HepG2 (cell line): ENCODE data around the gene NME4. TPM values are rescaled to one million over a fixed set of nuclear protein-coding genes. Genes with fewer than 3 reads are reported as not detected.

Experiments
- ETV6 ChIP-seq: sonication (generic); formaldehyde crosslinking; conservative IDR thresholded peaks from 2 replicates; pipeline ENCODE4 v1.4.0; 2020; ENCODE audit warnings: missing genetic modification reagents
- KAT8 ChIP-seq: IDR thresholded peaks from 2 replicates; pipeline ENCODE4 v1.6.1; 2016; ENCODE audit warnings: missing genetic modification reagents, missing compliant biosample characterization
- MAZ ChIP-seq, 2 experiments: sonication (generic) in 1 of 2; formaldehyde crosslinking in 1 of 2; IDR thresholded peaks; 2 replicates each; pipeline versions ENCODE4 v1.5.0 to v1.6.1; 2012 to 2020; ENCODE audit warnings: low read depth in 2 of 2, mild to moderate bottlenecking in 2 of 2, borderline replicate concordance in 1 of 2, improper control_type of control experiment in 1 of 2, low read length in 1 of 2, missing genetic modification reagents in 1 of 2, moderate library complexity in 1 of 2
- ZFP36 ChIP-seq: fragments of 150-350 bp; IDR thresholded peaks from 2 replicates; pipeline ENCODE4 v1.6.1; 2018; ENCODE audit warnings: borderline replicate concordance, low read length, low read depth; ENCODE audit not compliant: partially characterized antibody
- ZNF546 ChIP-seq: sonication (generic); formaldehyde crosslinking; conservative IDR thresholded peaks from 2 replicates; pipeline ENCODE4 v1.8.1; 2023; ENCODE audit warnings: mild to moderate bottlenecking, missing genetic modification reagents
- ZNF724P ChIP-seq: sonication (generic); formaldehyde crosslinking; IDR thresholded peaks from 2 replicates; pipeline ENCODE4 v1.8.0; 2022; ENCODE audit warnings: missing genetic modification reagents, borderline replicate concordance
- ZNF816 ChIP-seq: sonication (generic); formaldehyde crosslinking; IDR thresholded peaks from 2 replicates; pipeline ENCODE4 v1.8.0; 2022; ENCODE audit warnings: missing genetic modification reagents, mild to moderate bottlenecking, borderline replicate concordance
- ZSCAN31 ChIP-seq: sonication (generic); formaldehyde crosslinking; IDR thresholded peaks from 2 replicates; pipeline ENCODE4 v1.5.0; 2020; ENCODE audit warnings: low read depth, mild to moderate bottlenecking, missing genetic modification reagents
- polyA plus RNA-seq, 8 experiments: library from polyadenylated mRNA; depleted of rRNA in 3 of 8; stranded (reverse) in 7 of 8; unstranded in 1 of 8; fragments of >200 nt; fragmentation: Illumina TruSeq in 4 of 8; extraction: Trizol in 4 of 8; gene quantifications; 2 replicates each; pipeline versions ENCODE4 v1.2.1 to v1.2.3, GENCODE V29; 2011 to 2016; ENCODE audit warnings: low read depth in 4 of 8, missing spikeins in 1 of 8, mixed read lengths in 1 of 8; ENCODE audit not compliant: insufficient read depth in 1 of 8
- total RNA-seq, 5 experiments: library from RNA; depleted of rRNA; stranded (reverse); fragments of >200 nt; fragmentation: Illumina TruSeq; extraction: Trizol; gene quantifications; 2 replicates each; pipeline ENCODE4 v1.2.3, GENCODE V29; 2016; ENCODE audit warnings: low read depth in 1 of 5
- TF ChIP-seq, protein P1 (sequence below): sonication (generic); formaldehyde crosslinking; IDR thresholded peaks from 2 replicates; pipeline ENCODE4 v1.5.0; 2020; ENCODE audit warnings: missing genetic modification reagents
- TF ChIP-seq, protein P2 (sequence below): sonication (generic); formaldehyde crosslinking; IDR thresholded peaks from 2 replicates; pipeline ENCODE4 v1.8.0; 2022; ENCODE audit warnings: mild to moderate bottlenecking, missing genetic modification reagents; ENCODE audit not compliant: insufficient replicate concordance
- TF ChIP-seq, protein P3 (sequence below): sonication (generic); formaldehyde crosslinking; IDR thresholded peaks from 2 replicates; pipeline ENCODE4 v1.5.1; 2020; ENCODE audit warnings: mild to moderate bottlenecking, missing genetic modification reagents, borderline replicate concordance
- TF ChIP-seq, protein P4 (sequence below): IDR thresholded peaks from 2 replicates; pipeline ENCODE4 v1.6.1; 2016; ENCODE audit warnings: low read depth, borderline replicate concordance
- TF ChIP-seq, protein P5 (sequence below): sonication (generic); formaldehyde crosslinking; IDR thresholded peaks from 2 replicates; pipeline ENCODE4 v1.4.0; 2020; ENCODE audit warnings: mild to moderate bottlenecking, missing genetic modification reagents

NME4 gene
- total and polyA plus RNA-seq, 2 of the 13 experiments (the other 11 are each of a cell fraction or from before 2014, with no cell fraction given), result 121 to 263 TPM

GRCh38 chr16:401468-402348 is 4.7 kb downstream of the NME4 start, which contains the start of gene DECR2 (continued):
- TF ChIP-seq ZNF546 (CRISPR knock-in tag) (0 out of 2 replicates have a peak, but pooled peaks have one; percentile 50), KAT8 (CRISPR knock-in tag) (peak; percentile 39; the same call in 1 of the 2 replicates), MAZ (IDR thresholded peaks at IDR 0.05; ENCODE audit: borderline replicate concordance, low read depth, low read length) (peak; percentile 45; the same call in 1 of the 2 replicates), MAZ (CRISPR knock-in tag; IDR thresholded peaks at IDR 0.05; ENCODE audit: low read depth) (peak; percentile 84; the same call in 1 of the 2 replicates), ZSCAN31 (CRISPR knock-in tag) (peak; percentile 73; the same call in 1 of the 2 replicates), ZFP36 (no peak), ETV6 (no peak), ZNF724P (CRISPR knock-in tag) (peak; percentile 51; the same call in 1 of the 2 replicates), ZNF816 (CRISPR knock-in tag) (peak; percentile 79; the same call in 1 of the 2 replicates)
- TF ChIP-seq, protein P1, sequence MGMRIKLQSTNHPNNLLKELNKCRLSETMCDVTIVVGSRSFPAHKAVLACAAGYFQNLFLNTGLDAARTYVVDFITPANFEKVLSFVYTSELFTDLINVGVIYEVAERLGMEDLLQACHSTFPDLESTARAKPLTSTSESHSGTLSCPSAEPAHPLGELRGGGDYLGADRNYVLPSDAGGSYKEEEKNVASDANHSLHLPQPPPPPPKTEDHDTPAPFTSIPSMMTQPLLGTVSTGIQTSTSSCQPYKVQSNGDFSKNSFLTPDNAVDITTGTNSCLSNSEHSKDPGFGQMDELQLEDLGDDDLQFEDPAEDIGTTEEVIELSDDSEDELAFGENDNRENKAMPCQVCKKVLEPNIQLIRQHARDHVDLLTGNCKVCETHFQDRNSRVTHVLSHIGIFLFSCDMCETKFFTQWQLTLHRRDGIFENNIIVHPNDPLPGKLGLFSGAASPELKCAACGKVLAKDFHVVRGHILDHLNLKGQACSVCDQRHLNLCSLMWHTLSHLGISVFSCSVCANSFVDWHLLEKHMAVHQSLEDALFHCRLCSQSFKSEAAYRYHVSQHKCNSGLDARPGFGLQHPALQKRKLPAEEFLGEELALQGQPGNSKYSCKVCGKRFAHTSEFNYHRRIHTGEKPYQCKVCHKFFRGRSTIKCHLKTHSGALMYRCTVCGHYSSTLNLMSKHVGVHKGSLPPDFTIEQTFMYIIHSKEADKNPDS (CRISPR knock-in tag), result no peak
- TF ChIP-seq, protein P2, sequence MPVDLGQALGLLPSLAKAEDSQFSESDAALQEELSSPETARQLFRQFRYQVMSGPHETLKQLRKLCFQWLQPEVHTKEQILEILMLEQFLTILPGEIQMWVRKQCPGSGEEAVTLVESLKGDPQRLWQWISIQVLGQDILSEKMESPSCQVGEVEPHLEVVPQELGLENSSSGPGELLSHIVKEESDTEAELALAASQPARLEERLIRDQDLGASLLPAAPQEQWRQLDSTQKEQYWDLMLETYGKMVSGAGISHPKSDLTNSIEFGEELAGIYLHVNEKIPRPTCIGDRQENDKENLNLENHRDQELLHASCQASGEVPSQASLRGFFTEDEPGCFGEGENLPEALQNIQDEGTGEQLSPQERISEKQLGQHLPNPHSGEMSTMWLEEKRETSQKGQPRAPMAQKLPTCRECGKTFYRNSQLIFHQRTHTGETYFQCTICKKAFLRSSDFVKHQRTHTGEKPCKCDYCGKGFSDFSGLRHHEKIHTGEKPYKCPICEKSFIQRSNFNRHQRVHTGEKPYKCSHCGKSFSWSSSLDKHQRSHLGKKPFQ, result peak; percentile 29
- TF ChIP-seq, protein P3, sequence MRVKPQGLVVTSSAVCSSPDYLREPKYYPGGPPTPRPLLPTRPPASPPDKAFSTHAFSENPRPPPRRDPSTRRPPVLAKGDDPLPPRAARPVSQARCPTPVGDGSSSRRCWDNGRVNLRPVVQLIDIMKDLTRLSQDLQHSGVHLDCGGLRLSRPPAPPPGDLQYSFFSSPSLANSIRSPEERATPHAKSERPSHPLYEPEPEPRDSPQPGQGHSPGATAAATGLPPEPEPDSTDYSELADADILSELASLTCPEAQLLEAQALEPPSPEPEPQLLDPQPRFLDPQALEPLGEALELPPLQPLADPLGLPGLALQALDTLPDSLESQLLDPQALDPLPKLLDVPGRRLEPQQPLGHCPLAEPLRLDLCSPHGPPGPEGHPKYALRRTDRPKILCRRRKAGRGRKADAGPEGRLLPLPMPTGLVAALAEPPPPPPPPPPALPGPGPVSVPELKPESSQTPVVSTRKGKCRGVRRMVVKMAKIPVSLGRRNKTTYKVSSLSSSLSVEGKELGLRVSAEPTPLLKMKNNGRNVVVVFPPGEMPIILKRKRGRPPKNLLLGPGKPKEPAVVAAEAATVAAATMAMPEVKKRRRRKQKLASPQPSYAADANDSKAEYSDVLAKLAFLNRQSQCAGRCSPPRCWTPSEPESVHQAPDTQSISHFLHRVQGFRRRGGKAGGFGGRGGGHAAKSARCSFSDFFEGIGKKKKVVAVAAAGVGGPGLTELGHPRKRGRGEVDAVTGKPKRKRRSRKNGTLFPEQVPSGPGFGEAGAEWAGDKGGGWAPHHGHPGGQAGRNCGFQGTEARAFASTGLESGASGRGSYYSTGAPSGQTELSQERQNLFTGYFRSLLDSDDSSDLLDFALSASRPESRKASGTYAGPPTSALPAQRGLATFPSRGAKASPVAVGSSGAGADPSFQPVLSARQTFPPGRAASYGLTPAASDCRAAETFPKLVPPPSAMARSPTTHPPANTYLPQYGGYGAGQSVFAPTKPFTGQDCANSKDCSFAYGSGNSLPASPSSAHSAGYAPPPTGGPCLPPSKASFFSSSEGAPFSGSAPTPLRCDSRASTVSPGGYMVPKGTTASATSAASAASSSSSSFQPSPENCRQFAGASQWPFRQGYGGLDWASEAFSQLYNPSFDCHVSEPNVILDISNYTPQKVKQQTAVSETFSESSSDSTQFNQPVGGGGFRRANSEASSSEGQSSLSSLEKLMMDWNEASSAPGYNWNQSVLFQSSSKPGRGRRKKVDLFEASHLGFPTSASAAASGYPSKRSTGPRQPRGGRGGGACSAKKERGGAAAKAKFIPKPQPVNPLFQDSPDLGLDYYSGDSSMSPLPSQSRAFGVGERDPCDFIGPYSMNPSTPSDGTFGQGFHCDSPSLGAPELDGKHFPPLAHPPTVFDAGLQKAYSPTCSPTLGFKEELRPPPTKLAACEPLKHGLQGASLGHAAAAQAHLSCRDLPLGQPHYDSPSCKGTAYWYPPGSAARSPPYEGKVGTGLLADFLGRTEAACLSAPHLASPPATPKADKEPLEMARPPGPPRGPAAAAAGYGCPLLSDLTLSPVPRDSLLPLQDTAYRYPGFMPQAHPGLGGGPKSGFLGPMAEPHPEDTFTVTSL, result no peak
- TF ChIP-seq, protein P4, sequence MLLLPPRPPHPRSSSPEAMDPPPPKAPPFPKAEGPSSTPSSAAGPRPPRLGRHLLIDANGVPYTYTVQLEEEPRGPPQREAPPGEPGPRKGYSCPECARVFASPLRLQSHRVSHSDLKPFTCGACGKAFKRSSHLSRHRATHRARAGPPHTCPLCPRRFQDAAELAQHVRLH (CRISPR knock-in tag), result 0 out of 2 replicates have a peak, but pooled peaks have one; percentile 47
- TF ChIP-seq, protein P5, sequence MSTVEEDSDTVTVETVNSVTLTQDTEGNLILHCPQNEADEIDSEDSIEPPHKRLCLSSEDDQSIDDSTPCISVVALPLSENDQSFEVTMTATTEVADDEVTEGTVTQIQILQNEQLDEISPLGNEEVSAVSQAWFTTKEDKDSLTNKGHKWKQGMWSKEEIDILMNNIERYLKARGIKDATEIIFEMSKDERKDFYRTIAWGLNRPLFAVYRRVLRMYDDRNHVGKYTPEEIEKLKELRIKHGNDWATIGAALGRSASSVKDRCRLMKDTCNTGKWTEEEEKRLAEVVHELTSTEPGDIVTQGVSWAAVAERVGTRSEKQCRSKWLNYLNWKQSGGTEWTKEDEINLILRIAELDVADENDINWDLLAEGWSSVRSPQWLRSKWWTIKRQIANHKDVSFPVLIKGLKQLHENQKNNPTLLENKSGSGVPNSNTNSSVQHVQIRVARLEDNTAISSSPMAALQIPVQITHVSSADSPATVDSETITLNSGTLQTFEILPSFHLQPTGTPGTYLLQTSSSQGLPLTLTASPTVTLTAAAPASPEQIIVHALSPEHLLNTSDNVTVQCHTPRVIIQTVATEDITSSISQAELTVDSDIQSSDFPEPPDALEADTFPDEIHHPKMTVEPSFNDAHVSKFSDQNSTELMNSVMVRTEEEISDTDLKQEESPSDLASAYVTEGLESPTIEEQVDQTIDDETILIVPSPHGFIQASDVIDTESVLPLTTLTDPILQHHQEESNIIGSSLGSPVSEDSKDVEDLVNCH, result no peak
